GM12865 (cell line): Measurements from ENCODE around the gene CERS2.

Source experiments
- DNase-seq: peaks from one replicate; pipeline ENCODE4 v3.0.0; 2010; ENCODE audit warnings: low read depth
- H3K4me3 ChIP-seq: 2 replicates; pipeline ENCODE4 v1.5.1; 2011; ENCODE audit warnings: mild to moderate bottlenecking, low read depth, low read length, control low read depth
- TF ChIP-seq, protein P1 (sequence below): IDR thresholded peaks from 2 replicates; pipeline ENCODE4 v1.5.1; 2011; ENCODE audit warnings: low read length, control low read depth, low read depth, inconsistent platforms; ENCODE audit not compliant: insufficient read depth; ENCODE audit errors: missing control alignments

The CERS2 gene

DNA sequence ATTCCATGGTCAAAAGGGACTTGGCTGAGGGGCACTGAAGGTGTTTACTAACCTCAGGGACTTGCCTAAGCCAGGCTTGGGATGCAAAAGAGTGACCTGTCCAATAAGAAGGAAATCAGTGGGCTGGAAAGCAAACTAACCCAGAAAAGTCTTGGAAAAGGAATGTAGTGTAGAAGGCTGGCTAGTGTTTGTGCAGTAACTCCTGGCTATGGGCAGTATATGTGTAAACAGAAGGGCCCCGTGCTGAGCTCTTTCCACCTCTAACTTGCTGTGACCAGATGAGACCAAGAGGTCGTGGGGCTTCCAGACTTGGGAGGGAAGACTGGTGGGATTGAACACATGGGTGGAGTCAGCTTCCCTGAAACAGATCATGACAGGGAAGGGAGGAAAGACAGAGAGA lies 28.0 kb upstream of the CERS2 start:
- no peak overlapping the region for H3K4me3 ChIP-seq
- no peak for DNase-seq
- TF ChIP-seq, protein P1, sequence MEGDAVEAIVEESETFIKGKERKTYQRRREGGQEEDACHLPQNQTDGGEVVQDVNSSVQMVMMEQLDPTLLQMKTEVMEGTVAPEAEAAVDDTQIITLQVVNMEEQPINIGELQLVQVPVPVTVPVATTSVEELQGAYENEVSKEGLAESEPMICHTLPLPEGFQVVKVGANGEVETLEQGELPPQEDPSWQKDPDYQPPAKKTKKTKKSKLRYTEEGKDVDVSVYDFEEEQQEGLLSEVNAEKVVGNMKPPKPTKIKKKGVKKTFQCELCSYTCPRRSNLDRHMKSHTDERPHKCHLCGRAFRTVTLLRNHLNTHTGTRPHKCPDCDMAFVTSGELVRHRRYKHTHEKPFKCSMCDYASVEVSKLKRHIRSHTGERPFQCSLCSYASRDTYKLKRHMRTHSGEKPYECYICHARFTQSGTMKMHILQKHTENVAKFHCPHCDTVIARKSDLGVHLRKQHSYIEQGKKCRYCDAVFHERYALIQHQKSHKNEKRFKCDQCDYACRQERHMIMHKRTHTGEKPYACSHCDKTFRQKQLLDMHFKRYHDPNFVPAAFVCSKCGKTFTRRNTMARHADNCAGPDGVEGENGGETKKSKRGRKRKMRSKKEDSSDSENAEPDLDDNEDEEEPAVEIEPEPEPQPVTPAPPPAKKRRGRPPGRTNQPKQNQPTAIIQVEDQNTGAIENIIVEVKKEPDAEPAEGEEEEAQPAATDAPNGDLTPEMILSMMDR = no peak

DNA sequence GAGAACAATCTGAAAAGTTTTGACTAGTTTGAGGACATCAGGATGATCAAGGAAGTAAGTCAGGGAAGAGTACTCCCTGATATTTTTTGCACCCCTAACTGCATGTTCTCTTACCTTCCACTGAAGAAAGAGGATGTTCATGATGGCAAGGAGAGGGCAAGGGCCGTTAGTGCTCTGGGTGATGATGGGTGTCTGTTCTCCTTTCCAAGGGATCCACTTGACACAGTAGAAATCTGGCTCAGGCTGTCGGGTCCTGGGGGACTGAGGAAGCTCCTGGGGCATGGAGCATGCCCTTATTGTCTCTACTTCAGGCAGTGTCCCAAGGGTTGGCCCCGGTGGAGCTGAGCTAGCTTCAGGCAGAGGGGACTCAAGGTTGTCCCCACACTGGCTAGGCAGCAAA lies 27.4 kb upstream of the CERS2 start:
- DNase-seq = no peak
- TF ChIP-seq, protein P1 = no peak
- no peak overlapping the region for H3K4me3 ChIP-seq

GRCh38 chr1:151001602-151002001 lies 27.0 kb upstream of the CERS2 start:
- DNase-seq = no peak
- TF ChIP-seq, protein P1 = no peak
- no peak overlapping the region for H3K4me3 ChIP-seq

DNA sequence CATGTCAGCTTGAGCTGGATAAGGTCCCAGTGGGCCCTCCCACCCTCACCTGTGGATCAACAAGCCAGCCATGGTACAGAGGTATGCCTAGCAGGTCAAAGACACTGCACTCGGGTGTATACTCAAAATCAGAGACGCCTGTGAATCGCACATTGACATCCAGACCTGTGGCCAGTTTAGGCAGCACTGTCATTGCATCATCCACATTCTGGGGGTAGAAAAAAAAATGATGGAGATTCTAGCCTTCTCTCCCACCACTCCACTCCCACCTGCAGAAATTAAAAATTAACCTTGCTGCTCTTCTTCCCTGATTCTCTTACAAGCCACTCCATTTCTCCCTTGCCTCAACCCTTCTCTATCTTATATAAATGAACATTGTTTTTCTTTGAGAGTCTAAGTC lies 25.8 kb upstream of the CERS2 start:
- TF ChIP-seq, protein P1 = no peak
- no peak for DNase-seq
- H3K4me3 ChIP-seq = no peak overlapping the region

- H3K4me3 ChIP-seq = no peak overlapping the region
- TF ChIP-seq, protein P1 = no peak
- DNase-seq = no peak
Measured at GRCh38 chr1:150999926-151000325, 25.3 kb upstream of the CERS2 start.

GRCh38 chr1:150999051-150999674 lies 24.5 kb upstream of the CERS2 start:
- TF ChIP-seq, protein P1 = no peak
- H3K4me3 ChIP-seq = no peak overlapping the region
- DNase-seq = no peak

- DNase-seq = no peak
- no peak overlapping the region for H3K4me3 ChIP-seq
- TF ChIP-seq, protein P1 = no peak
Measured at GRCh38 chr1:150997949-150998348, 23.3 kb upstream of the CERS2 start.
